H1 (cell line): ENCODE measurements around the gene TNIK. TPM values are rescaled to one million over a fixed set of nuclear protein-coding genes. Genes with fewer than 3 reads are reported as not detected.

ENCODE experiments used
- CTCF ChIA-PET: fragments of 300-600 bp; sonication (Branson Sonifier 250); formaldehyde crosslinking; loops from one replicate; lab custom pipeline; 2021; ENCODE audit not compliant: partially characterized antibody; lab: Charles Lee
- POLR2A ChIA-PET: fragments of 300-600 bp; sonication (Branson Sonifier 250); formaldehyde crosslinking; loops from one replicate; lab custom pipeline; 2021; ENCODE audit warnings: inconsistent platforms; ENCODE audit not compliant: partially characterized antibody; lab: Charles Lee
- DNase-seq, 2 experiments: peaks; one replicate each; pipeline versions ENCODE4 v3.0.0 to v3.0.0-alpha.2; 2010 to 2022; ENCODE audit warnings: low spot score in 2 of 2, low read depth in 1 of 2, mixed read lengths in 1 of 2
- FAIRE-seq: peaks from 2 replicates; lab custom pipeline; 2011; peaks lifted over from hg19 to GRCh38; lab: Jason Lieb, UNC
- H2AFZ ChIP-seq: 2 replicates; pipeline ENCODE4 v1.8.1; 2012; ENCODE audit warnings: low read length, inconsistent platforms
- H2AK5ac ChIP-seq: 2 replicates; pipeline ENCODE4 v1.6.1; 2013; ENCODE audit warnings: low read depth, low read length
- H2BK120ac ChIP-seq: replicated peaks from 2 replicates; pipeline ENCODE3; 2013; ENCODE audit warnings: low read depth, low read length, inconsistent platforms
- H2BK12ac ChIP-seq: 2 replicates; pipeline ENCODE4 v1.6.1; 2013; ENCODE audit warnings: low read depth, low read length
- H2BK15ac ChIP-seq: 2 replicates; pipeline ENCODE4 v1.6.1; 2013; ENCODE audit warnings: low read length
- H2BK20ac ChIP-seq: 2 replicates; pipeline ENCODE4 v1.6.1; 2013; ENCODE audit warnings: low read length
- H2BK5ac ChIP-seq: 2 replicates; pipeline ENCODE4 v1.6.1; 2013; ENCODE audit warnings: low read depth, low read length
- H3K14ac ChIP-seq: 2 replicates; pipeline ENCODE4 v1.6.1; 2013; ENCODE audit warnings: inconsistent platforms; ENCODE audit not compliant: insufficient read length
- H3K18ac ChIP-seq: 2 replicates; pipeline ENCODE4 v1.6.1; 2013; ENCODE audit warnings: low read length; ENCODE audit errors: extremely low read depth
- H3K23ac ChIP-seq: 2 replicates; pipeline ENCODE4 v1.6.1; 2013; ENCODE audit warnings: inconsistent platforms; ENCODE audit not compliant: insufficient read length
- H3K23me2 ChIP-seq: 2 replicates; pipeline ENCODE4 v1.6.1; 2013; ENCODE audit warnings: low read depth, low read length
- H3K27ac ChIP-seq: 2 replicates; pipeline ENCODE4 v1.6.1; 2011; ENCODE audit warnings: low read depth, low read length, inconsistent platforms
- H3K27me3 ChIP-seq, 4 experiments: replicated peaks in 1 of 4; 1 replicate in 1 of 4; 2 replicates in 3 of 4; pipeline versions ENCODE4 v1.6.1 to v1.8.1; 2011 to 2013; ENCODE audit warnings: low read length in 3 of 4, mild to moderate bottlenecking in 3 of 4, inconsistent platforms in 2 of 4, mixed read lengths in 2 of 4, moderate library complexity in 1 of 4; ENCODE audit not compliant: control insufficient read depth in 3 of 4, insufficient read depth in 3 of 4; ENCODE audit errors: extremely low read depth in 1 of 4
- H3K36me3 ChIP-seq, 4 experiments: 2 replicates each; pipeline versions ENCODE4 v1.6.1 to v1.8.1; 2011 to 2013; ENCODE audit warnings: mild to moderate bottlenecking in 4 of 4, low read length in 3 of 4, moderate library complexity in 2 of 4, control low read depth in 1 of 4, inconsistent platforms in 1 of 4; ENCODE audit not compliant: insufficient read depth in 4 of 4, control insufficient read depth in 2 of 4
- H3K4ac ChIP-seq: replicated peaks from 2 replicates; pipeline ENCODE3; 2013; ENCODE audit warnings: low read length, low read depth, mixed read lengths, inconsistent platforms; ENCODE audit not compliant: insufficient read length
- H3K4me1 ChIP-seq, 4 experiments: replicated peaks in 1 of 4; 1 replicate in 1 of 4; 2 replicates in 3 of 4; pipeline versions ENCODE4 v1.6.1 to v1.8.1; 2011 to 2013; ENCODE audit warnings: low read length in 3 of 4, inconsistent platforms in 2 of 4, mixed read lengths in 1 of 4; ENCODE audit not compliant: insufficient read depth in 4 of 4, control insufficient read depth in 3 of 4
- H3K4me2 ChIP-seq, 2 experiments: 2 replicates each; pipeline versions ENCODE4 v1.6.1 to v1.8.1; 2011 to 2013; ENCODE audit warnings: low read depth in 2 of 2, low read length in 2 of 2, control low read depth in 1 of 2, inconsistent platforms in 1 of 2, mild to moderate bottlenecking in 1 of 2; ENCODE audit not compliant: insufficient read depth in 1 of 2
- H3K4me3 ChIP-seq, 4 experiments: fragments of 200-600, 300-600 bp in 1 of 4; sonication (generic), shearing (Covaris generic), sonication (Bioruptor Twin) in 1 of 4; 2 replicates each; pipeline versions ENCODE4 v1.5.1 to v1.8.1; 2011 to 2016; ENCODE audit warnings: low read length in 4 of 4, low read depth in 3 of 4, control low read depth in 2 of 4, inconsistent platforms in 2 of 4, mild to moderate bottlenecking in 2 of 4, mixed read lengths in 1 of 4, moderate library complexity in 1 of 4; ENCODE audit not compliant: insufficient read depth in 2 of 4; ENCODE audit errors: extremely low read depth in 1 of 4
- H3K56ac ChIP-seq: replicated peaks from 2 replicates; pipeline ENCODE3; 2013; ENCODE audit warnings: low read depth, mild to moderate bottlenecking, mixed read lengths, low read length, inconsistent platforms; ENCODE audit not compliant: insufficient read length
- H3K79me1 ChIP-seq: 2 replicates; pipeline ENCODE4 v1.6.1; 2013; ENCODE audit warnings: low read depth, low read length, control low read depth
- H3K79me2 ChIP-seq, 2 experiments: 2 replicates each; pipeline versions ENCODE4 v1.6.1 to v1.8.1; 2012 to 2013; ENCODE audit warnings: low read length in 2 of 2, mild to moderate bottlenecking in 2 of 2, inconsistent platforms in 1 of 2; ENCODE audit not compliant: insufficient read depth in 2 of 2, control insufficient read depth in 1 of 2
- H3K9ac ChIP-seq, 4 experiments: replicated peaks in 1 of 4; 1 replicate in 1 of 4; 2 replicates in 3 of 4; pipeline versions ENCODE4 v1.6.1 to v1.8.1; 2011 to 2013; ENCODE audit warnings: low read depth in 3 of 4, low read length in 3 of 4, control low read depth in 2 of 4, mild to moderate bottlenecking in 2 of 4, moderate library complexity in 2 of 4, inconsistent platforms in 1 of 4; ENCODE audit errors: extremely low read depth in 1 of 4
- H3K9me3 ChIP-seq, 2 experiments: 2 replicates each; pipeline versions ENCODE4 v1.6.1 to v1.8.1; 2012 to 2013; ENCODE audit warnings: mild to moderate bottlenecking in 2 of 2, moderate library complexity in 2 of 2, control low read depth in 1 of 2, inconsistent platforms in 1 of 2, low read depth in 1 of 2, low read length in 1 of 2, mixed read lengths in 1 of 2; ENCODE audit not compliant: insufficient read depth in 2 of 2
- H4K20me1 ChIP-seq, 2 experiments: replicated peaks in 1 of 2; 2 replicates each; pipeline versions ENCODE3 to v1.8.1; 2011 to 2013; ENCODE audit warnings: inconsistent platforms in 2 of 2, low read length in 2 of 2, mild to moderate bottlenecking in 1 of 2; ENCODE audit not compliant: insufficient read depth in 2 of 2, control insufficient read depth in 1 of 2
- H4K5ac ChIP-seq: 2 replicates; pipeline ENCODE4 v1.6.1; 2013; ENCODE audit warnings: low read length, low read depth, mixed read lengths, inconsistent platforms; ENCODE audit not compliant: insufficient read length
- H4K8ac ChIP-seq: 2 replicates; pipeline ENCODE4 v1.8.0; 2013; ENCODE audit warnings: mild to moderate bottlenecking, moderate library complexity, low read length, inconsistent platforms; ENCODE audit not compliant: insufficient read depth; ENCODE audit errors: extremely low read depth
- H4K91ac ChIP-seq: replicated peaks from 2 replicates; pipeline ENCODE3; 2013; ENCODE audit warnings: low read length, mixed read lengths, inconsistent platforms; ENCODE audit not compliant: insufficient read length
- ATF3 ChIP-seq: IDR thresholded peaks from 2 replicates; pipeline ENCODE4 v1.6.1; 2011; ENCODE audit warnings: low read depth, mild to moderate bottlenecking, low read length; ENCODE audit not compliant: insufficient read depth
- CHD1 ChIP-seq: IDR thresholded peaks from 2 replicates; pipeline ENCODE4 v1.6.1; 2012; ENCODE audit warnings: low read depth, low read length, improper control_type of control experiment
- E2F6 ChIP-seq: IDR thresholded peaks from 2 replicates; pipeline ENCODE4 v1.6.1; 2012; ENCODE audit warnings: inconsistent platforms
- FOSL1 ChIP-seq: IDR thresholded peaks from 2 replicates; pipeline ENCODE4 v1.6.1; 2011; ENCODE audit warnings: mild to moderate bottlenecking, low read depth, low read length, moderate library complexity; ENCODE audit not compliant: insufficient read depth
- HDAC6 ChIP-seq: IDR thresholded peaks from one replicate; pipeline ENCODE4 v1.7.1; 2012; ENCODE audit warnings: low read depth, mild to moderate bottlenecking, inconsistent platforms, low read length, moderate library complexity
- MAX ChIP-seq: IDR thresholded peaks from 2 replicates; pipeline ENCODE4 v1.6.1; 2012; ENCODE audit warnings: inconsistent platforms
- POLR2A ChIP-seq, 2 experiments: IDR thresholded peaks; 1 replicate in 1 of 2; 2 replicates in 1 of 2; pipeline ENCODE4 v1.6.1; 2011; ENCODE audit warnings: low read depth in 2 of 2, low read length in 2 of 2, mild to moderate bottlenecking in 2 of 2; ENCODE audit errors: control extremely low read depth in 1 of 2
- POLR2AphosphoS5 ChIP-seq: IDR thresholded peaks from 2 replicates; pipeline ENCODE4 v1.6.1; 2011; ENCODE audit warnings: low read depth, low read length
- RNF2 ChIP-seq: fragments of 200-900, 300-1000 bp; sonication (generic); IDR thresholded peaks from 2 replicates; pipeline ENCODE4 v1.7.1; 2016; ENCODE audit warnings: borderline replicate concordance, low read depth, mild to moderate bottlenecking, antibody characterized with exemption, low read length; ENCODE audit not compliant: poor library complexity, severe bottlenecking; ENCODE audit errors: missing control alignments
- SIX5 ChIP-seq: IDR thresholded peaks from 2 replicates; pipeline ENCODE4 v1.6.1; 2011; ENCODE audit warnings: mild to moderate bottlenecking, low read depth, low read length
- TAF1 ChIP-seq: IDR thresholded peaks from 2 replicates; pipeline ENCODE4 v1.6.1; 2011; ENCODE audit warnings: mild to moderate bottlenecking, low read depth, low read length
- USF2 ChIP-seq: IDR thresholded peaks from 2 replicates; pipeline ENCODE4 v1.6.1; 2011; ENCODE audit warnings: low read length, improper control_type of control experiment
- WGBS, 2 experiments: shearing (Covaris generic) in 1 of 2; methylation state at CpG; one replicate each; pipeline versions ENCODE4 v1.1.6 to v1.1.7; 2013 to 2015; ENCODE audit warnings: low lambda C conversion rate in 2 of 2, mixed read lengths in 2 of 2, inconsistent platforms in 1 of 2, low coverage in 1 of 2, missing lambda C conversion rate in 1 of 2; ENCODE audit not compliant: insufficient replicate concordance in 2 of 2, insufficient coverage in 1 of 2, insufficient read length in 1 of 2; ENCODE audit errors: extremely low coverage in 1 of 2, missing lambda C conversion rate in 1 of 2; 5-methylcytosine and 5-hydroxymethylcytosine counted together
- polyA plus RNA-seq, 7 experiments: library from polyadenylated mRNA; depleted of rRNA in 3 of 7; stranded (reverse) in 5 of 7; unstranded in 2 of 7; fragments of >200 nt in 5 of 7; fragments of 200-250 nt in 2 of 7; gene quantifications; 1 replicate in 5 of 7; 2 replicates in 1 of 7; 4 replicates in 1 of 7; pipeline versions ENCODE4 v1.2.1 to v1.2.3, GENCODE V29; 2011 to 2013; ENCODE audit warnings: missing spikeins in 2 of 7, mixed read lengths in 2 of 7
- total RNA-seq: library from RNA; stranded (reverse); fragmentation: NEBNext Ultra II Directional; extraction: Animal tissue kit (Norgen Biotek cat#: 25700); gene quantifications from 2 replicates; pipeline ENCODE4 v1.2.1, GENCODE V29; 2021

Gene TNIK
- total and polyA plus RNA-seq, 2 of the 8 experiments (the other 6 are each of a cell fraction or from before 2014, with no cell fraction given), result 7.4 to 42.0 TPM

GRCh38 chr3:171412054-171412453, 48.2 kb downstream of the TNIK start:
- POLR2A ChIA-PET, result no interaction called here
- no peak overlapping the region for H3K9ac ChIP-seq
- H2BK12ac ChIP-seq, result no peak overlapping the region
- no peaks in the 10 kb centered on the region for H3K36me3 ChIP-seq
- H4K5ac ChIP-seq, result no peak overlapping the region
- 86% methylated on average over 2 of the region's 2 CpGs; no CpG with 5 or more reads in 1 of the 2 experiments for WGBS, 2 experiments
- DNase-seq (no peak), FAIRE-seq (no peak)
- H3K18ac ChIP-seq, result no peak overlapping the region
- H2BK20ac ChIP-seq, result no peak overlapping the region
- H4K20me1 ChIP-seq, result no peaks in the 10 kb centered on the region
- no peak overlapping the region for H3K56ac ChIP-seq
- H3K23ac ChIP-seq, result no peak overlapping the region
- peaks cover 3 to 12% (median 7%) of the 10 kb centered on the region in 4 experiments; a peak in 6 of 7 replicates for H3K4me1 ChIP-seq
- no peaks in the 10 kb centered on the region for H3K27me3 ChIP-seq
- no peak overlapping the region for H2AK5ac ChIP-seq
- no peak overlapping the region for H2AFZ ChIP-seq
- H3K4ac ChIP-seq, result no peak overlapping the region
- peaks cover 2% of the 10 kb centered on the region; the same call in 1 of the 2 replicates for H3K79me1 ChIP-seq
- H4K8ac ChIP-seq, result no peak overlapping the region
- no peak overlapping the region for H2BK120ac ChIP-seq
- no peak overlapping the region for H4K91ac ChIP-seq
- no peaks in the 10 kb centered on the region for H3K23me2 ChIP-seq
- H3K79me2 ChIP-seq, result peaks cover 0 to 55% of the 10 kb centered on the region in 2 experiments; a peak in 2 of 4 replicates
- H2BK15ac ChIP-seq, result no peak overlapping the region
- H3K4me3 ChIP-seq, result no peak overlapping the region
- H3K9me3 ChIP-seq, result no peaks in the 10 kb centered on the region
- no peak overlapping the region for H2BK5ac ChIP-seq
- H3K4me2 ChIP-seq, result no peak overlapping the region
- no peak overlapping the region for H3K27ac ChIP-seq
- no peak overlapping the region for H3K14ac ChIP-seq
- CTCF ChIA-PET, result interaction anchor here (0.9 to 1.0 kb wide), 2 partner anchors 9 to 42 kb away, joined by 4 read pairs; no protein-coding TSS in a partner anchor
- TF ChIP-seq FOSL1 (no peak), MAX (no peak), RNF2 (no peak), POLR2A (IDR thresholded peaks at IDR 0.05; ENCODE audit: control extremely low read depth in 1 of 2, low read depth in 2 of 2, low read length in 2 of 2) (no peak), E2F6 (no peak), TAF1 (no peak), POLR2AphosphoS5 (no peak), HDAC6 (no peak), ATF3 (no peak), USF2 (no peak), CHD1 (no peak), SIX5 (no peak)
